Fibroblast of upper back skin (primary cell): ENCODE data around the gene BST2.

Experiments used
- DNase-seq: peaks from one replicate; pipeline ENCODE4 v3.0.0-alpha.2; 2013

Gene BST2

DNA sequence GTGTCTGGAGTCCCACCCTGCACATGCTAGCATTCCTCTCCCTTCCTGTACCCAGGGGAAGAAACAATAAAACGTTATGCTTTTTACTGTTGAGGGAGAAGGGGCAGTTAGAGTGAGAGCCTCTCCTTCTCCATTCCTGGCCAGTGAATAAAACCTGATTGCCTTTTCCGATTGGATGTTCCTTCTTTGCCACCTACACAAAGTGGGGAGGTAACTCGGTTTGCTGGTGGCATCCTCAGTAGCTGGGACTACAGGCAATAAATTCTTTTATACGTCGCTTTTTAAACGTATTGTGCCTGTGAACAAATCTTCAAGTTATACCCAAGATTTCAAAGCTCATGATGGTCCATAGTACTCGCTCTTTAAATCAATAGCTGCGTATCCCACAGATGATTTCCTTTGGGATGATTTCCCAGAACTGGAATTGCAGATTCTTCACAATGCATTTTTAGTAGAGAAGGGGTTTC, 13.8 kb upstream of the BST2 start:
- no peak for DNase-seq

DNA sequence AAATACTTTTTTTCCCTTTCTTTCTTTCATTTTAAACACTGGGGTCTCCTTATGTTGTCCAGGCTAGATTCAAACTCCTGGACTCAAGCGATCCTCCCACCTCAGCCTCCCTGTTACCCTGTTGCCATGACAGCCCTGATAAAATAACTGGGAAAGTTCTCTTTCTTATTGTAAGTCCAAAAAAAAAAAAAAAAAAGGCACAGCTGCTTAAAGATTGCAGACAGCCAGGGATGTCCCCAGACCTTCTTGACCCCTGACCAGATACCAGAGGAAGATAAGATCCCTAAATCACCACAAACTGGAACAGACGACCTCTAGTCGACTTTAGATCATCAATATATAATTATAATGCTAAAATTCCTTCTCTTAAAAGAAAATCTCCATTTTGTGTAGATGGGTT, 13.3 kb upstream of the BST2 start:
- DNase-seq: no peak

DNA sequence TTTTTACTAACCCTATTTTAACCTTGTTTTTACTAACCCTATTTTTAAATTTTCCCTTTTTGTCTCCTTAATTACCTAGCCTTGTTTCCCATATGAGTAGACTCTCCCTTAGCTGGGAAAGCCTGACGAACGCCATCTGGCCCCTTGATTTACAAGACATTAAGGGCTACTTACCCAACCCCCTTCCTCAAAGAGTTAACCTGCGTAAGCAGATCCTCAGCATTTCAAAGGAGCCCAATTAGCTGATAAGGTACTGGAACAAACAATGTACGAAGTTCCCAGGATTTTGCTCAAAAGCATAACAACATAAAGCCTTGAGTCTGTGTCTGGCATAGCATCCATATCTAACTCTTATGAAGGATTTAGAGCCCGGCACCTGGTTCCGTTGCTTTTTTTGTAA, 9.7 kb upstream of the BST2 start:
- DNase-seq: no peak

DNA sequence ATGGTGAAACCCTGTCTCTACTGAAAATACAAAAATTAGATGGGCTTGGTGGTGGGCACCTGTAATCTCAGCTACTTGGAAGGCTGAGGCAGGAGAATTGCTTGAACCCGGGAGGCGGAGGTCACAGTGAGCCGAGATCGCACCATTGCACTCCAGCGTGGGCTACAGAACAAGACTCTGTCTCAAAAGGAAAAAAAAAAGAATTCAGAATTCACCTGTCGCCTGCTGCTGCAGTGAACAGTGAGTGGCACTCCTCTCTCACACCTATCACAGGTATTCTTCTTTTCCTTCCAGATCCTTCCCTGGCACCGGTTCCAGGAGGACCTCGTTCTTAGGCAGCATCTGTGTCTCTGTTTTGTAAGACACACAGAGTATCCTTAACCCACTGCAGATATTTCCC, 8.7 kb upstream of the BST2 start:
- DNase-seq: no peak

DNA sequence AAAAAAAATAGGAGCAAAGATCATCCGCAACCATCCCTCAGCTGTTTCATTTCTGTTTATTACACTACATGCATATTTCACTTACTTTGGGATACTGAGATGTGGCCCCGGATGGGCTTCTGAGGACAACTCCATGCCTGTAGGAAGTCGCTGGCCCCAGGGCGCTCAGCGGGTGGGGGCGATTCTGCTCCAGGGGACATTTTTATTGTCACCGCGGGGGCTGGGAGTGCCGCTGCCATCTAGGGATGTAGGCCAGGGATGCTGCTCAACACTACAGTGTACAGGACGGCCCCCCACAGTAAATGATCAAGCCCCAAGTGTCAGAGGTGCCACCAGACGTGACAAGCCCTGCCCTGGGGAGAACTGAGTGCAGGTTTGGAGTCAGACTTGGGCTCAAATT, 6.4 kb upstream of the BST2 start:
- no peak for DNase-seq

DNA sequence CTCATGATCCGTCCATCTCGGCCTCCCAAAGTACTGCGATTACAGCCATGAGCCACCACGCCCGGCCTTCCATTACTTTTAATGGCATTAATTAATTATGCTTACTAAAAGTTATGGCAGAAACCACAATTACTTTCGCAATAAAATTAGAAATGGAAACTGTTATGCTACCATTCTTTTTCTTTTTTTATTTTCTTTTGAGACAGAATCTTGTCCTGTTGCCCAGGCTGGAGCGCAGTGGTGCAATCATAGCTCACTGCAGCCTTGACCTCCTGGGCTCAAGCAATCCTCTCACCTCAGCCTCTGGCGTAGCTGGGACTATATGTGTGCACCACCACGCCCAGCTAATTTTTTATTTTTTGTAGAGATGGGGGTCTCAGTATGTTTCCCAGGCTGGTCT, 4.6 kb upstream of the BST2 start:
- DNase-seq: no peak

DNA sequence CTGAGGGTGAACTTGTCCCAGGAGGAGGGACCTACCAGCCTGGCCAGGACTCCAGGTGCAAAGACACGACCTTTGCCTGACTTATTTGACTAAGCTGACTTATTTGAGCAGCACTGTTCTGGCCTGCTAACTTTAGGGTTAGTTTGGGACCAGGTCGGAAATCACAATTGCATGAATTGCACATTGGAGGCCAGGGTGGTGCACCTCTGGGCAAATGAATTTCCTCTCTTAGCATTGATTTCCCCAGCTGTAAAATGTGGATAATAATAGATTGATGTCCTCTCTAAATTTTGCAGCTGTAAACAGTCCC, 1.4 kb upstream of the BST2 start:
- no peak for DNase-seq

DNA sequence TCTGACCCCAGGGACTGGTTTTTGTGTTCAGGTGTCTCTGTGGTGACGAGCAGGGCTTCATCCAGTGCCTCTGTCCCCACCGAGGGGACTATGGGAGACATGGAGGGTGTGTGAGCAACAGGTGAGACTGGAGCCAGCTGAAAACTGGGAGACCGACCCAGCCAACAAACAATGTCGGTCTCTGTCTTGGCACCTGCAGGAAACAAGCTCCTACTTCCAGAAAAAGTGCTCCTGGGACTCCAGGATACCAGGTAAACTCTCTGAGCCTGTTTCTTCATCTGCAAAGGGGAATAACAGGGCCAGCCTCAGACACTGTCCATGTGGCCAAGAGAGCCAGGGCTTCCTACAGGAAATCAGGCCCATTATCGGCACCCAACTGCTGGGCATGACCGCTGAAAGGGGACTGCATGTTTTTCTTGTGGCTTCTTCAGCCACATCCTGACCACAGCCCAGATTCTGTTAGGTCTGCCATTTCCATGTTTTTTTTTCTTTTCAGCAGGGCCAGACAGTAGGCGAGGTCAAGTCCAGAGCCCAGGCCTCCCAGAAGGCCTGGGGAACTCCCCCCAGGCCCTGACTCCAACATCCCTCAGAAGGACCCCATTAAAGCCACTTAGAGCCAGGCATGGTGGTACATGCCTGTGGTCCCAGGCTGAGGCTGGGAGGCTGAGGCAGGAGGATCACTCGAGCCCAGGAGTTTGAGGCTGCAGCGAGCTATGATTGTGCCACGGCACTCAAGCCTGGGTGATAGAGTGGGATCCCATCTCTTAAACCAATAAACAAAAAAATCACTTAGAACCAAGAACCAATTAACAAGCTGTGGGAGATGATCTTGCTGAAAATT, 836 bp upstream of the BST2 start:
- no peak for DNase-seq

DNA sequence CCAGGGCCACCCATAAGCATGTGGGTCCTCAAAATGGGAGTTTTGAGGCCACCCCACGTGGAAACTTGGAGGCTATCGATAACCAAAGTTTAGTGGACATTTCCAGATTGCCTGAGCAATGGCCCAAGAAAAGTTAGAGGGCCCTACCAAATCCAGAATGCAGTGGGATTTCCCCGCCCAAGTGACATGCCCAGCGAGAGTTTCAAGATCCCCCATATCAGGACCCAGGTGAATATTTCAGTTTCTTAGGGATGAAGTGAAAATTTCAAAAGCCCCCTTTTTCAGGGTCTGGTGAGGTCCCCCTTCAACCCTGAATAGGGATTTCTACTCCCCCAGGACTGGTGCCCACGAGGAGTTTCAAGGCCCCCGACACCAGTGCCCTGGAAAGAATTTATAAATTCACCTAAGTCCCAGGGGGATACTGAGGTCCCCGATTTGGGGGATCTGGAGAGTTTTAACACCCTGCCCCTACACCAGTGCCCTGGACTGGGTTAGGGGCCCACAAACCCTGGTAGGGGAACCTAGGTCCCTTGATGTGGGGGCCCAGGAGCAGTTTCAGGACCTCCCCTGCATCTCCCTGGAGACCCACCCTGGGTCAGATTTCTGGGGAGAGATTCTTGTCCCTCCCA, 695 bp downstream of the BST2 start:
- DNase-seq: no peak

DNA sequence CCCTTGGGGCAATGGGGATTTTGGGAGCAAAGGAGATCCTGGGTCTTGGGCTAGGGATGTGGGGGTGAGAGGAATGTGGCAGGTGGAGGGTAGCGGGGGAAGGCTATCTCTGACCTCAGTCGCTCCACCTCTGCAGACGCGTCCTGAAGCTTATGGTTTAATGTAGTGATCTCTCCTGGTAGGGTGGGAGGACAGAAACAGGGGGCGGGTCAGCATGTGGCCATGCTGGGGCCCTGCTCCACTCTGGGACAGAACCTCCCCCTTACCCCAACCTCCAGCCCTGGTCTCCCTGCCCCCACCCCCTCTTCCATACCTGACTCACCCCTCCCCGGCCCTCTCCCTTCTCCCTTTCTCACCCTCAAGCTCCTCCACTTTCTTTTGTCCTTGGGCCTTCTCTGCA, 1.4 kb downstream of the BST2 start:
- no peak for DNase-seq

DNA sequence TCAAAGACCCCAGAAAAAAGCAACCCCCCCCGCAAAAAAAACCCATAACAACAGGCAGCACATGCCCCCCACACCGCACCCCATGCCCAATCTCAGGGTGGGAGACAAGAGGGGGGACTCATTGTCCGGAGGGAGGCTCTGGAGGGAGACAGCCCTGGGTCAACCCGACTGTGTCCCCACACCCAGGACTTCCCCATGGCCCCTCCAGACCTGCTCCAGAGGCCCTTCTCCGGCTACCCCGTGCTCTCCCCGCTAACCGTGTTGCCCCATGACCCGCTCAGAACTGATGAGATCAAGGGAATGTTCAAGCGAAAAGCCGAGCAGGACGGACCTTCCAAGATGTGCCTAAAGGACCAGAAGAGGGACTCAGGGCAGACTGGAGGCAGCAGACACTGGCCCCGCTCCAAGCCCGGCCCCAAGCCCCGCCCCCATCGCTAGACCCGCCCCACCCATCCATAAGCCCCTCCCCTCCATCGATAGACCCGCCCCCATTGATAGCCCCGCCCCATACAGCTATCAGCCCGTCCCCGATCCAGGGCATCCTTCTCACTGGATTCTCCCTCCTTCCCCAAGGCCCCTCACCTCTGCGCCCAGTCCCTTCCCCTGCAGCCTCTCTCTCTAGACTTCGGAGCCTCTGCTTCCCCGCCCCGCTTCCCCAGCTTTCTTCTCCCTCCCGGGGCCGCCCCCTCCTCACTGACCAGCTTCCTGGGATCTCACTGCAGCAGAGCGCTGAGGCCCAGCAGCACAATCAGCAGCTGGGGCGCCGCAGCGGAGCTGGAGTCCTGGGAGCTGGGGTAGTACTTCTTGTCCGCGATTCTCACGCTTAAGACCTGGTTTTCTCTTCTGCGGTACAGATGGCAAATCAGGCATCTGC, 2.2 kb downstream of the BST2 start:
- no peak for DNase-seq

DNA sequence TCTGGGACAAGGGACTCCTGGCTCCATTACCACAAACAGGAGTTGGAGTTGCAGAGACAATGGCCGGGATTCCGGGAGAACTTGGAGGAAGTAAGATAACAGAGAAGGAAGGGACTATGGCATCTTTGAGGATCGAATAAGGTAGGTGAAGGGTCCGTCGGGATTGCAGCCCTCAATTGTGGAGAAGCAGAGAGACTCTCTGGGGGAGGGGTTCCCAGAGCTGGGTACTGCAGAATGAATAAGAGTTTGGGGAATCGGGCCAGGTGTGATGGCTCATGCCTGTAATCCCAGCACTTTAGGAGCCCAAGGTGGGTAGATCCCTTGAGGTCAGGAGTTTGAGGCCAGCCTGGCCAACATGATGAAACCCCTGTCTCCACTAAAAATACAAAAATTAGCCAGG, 3.8 kb downstream of the BST2 start:
- no peak for DNase-seq

DNA sequence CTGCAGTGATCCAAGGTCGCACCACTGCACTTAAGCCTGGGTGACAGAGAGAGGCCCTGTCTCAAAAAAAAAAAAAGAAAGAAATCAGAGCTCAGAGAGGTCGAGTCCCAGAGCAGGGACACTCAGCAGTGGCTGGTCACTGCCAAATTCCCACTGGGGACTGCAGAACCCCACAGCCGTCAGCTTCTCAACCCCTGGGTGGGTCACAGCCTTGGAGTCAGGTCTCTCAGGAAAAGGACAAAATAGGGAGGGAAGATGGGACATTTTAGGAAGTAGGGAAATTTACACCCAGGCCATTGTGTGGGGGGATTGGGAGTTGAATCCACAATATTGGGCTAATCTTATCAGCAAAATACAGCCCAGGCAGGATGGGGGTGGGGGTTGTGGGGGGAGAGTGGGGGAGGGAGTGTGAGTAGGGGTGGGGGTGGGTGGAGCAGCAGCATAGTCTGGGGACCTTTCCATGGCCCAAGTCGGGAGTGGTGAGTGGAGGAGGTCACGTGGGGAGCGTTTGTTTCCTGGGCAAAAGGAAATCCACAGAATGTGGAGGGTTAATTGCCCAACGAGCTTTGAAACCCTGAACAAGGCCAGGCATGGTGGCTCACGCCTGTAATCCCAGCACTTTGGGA, 6.4 kb downstream of the BST2 start:
- DNase-seq: no peak

DNA sequence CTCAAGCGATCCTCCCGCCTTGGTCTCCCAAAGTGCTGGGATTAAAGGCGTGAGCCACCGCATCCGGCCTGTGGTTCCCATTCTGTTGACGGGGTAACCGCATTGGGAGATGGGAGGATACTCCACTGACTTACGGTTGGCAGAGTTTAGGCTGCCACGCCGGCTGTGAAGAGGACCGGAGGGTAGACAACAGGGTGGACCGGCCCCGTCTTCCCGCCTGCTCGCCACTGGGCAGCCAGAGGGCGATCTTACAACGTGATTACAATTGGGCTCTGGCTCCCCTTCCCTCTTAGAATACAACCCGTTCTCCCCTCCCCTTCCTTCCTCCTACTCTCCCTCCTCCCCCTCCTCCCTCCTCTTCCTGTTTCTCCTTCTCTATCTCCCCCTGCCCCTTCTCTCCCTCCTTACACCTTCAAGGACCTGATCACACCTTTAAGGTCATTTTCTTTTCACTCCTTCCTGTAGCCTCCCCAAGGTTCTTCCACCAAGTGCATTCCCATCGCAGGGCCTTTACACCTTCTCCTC, 10.5 kb downstream of the BST2 start:
- DNase-seq: peak; percentile 51

DNA sequence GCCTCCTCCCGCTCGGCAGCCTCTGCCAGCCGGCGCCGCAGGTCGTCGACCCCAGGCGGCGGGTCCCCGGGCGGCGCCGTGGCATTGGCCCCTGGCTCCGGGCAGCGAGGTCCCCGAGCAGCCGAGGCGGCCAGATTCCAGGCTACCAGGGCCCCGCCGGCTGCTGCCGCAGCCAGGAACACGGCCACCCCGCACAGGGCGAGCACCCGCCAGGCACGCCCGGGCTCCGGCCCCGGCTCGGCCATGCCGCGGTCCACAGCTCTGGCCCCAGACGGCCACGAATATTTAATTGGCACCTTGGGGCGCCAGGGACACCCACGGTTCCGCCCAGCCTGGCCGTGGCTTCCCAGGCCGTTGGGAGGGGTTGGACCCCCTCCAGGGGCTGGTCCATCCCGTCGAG, 11.5 kb downstream of the BST2 start, which contains the start of gene CCDC194:
TSS of gene CCDC194 (minus strand) at position 283 of the 400 bp plus-strand sequence. CDS start at position 245, 38 bp downstream.
- no peak for DNase-seq

DNA sequence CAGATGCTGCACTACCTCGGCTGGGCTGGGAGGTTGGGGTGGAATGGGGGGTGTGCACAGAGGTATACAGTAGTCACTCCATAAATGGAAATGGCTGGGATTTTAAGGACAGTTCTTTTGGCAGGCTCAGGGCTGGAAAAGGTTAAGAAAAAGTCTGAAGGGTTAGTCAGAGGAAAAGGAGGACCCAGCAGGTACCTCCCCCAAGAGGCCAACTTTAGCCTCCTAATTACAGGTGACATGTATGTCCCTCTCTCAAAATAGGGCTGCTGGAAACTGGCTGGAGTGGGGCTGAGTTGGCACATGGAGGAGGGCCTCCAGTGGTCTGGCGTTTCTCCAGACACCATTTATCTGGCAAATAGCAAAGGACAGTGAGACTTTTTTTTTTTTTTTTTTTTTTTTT, 12.4 kb downstream of the BST2 start:
- no peak for DNase-seq

DNA sequence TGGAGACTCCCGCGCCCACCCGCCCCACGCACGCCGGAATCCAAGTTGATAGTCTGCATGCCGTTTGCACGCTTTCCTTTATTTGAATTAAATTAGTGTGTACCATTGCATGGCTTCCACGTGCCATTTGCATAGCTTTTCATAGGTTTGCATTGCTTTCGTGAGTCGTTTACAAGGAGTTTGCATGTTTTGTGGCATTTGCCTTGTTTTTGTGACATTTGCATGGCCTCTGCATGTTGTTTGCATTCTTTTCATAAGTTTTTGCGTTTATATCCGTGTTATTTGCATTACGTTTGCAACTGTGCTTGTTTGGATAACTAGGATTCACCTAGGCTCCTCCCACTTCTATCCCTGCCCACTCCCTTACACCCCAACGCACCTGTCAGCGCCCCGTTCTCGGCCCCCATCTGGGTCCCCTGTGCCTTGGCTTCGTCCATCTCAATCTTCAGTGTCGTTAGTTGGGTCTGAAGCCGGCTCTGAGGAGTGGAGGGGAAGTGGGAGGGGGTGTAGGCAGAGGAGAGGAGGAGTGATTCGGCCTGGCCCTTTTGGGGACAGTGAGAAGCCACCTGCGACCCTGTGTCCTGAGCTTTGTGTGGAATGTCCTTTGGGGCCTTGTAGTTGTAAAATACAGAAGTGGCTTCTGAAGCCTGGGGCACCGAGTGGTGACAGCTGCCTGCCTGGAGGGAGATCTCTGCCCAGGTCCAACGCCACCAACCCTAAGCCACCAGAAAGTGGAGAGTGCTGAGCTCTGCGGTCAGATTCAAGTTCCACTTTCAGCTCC, 13.9 kb downstream of the BST2 start:
- no peak for DNase-seq

DNA sequence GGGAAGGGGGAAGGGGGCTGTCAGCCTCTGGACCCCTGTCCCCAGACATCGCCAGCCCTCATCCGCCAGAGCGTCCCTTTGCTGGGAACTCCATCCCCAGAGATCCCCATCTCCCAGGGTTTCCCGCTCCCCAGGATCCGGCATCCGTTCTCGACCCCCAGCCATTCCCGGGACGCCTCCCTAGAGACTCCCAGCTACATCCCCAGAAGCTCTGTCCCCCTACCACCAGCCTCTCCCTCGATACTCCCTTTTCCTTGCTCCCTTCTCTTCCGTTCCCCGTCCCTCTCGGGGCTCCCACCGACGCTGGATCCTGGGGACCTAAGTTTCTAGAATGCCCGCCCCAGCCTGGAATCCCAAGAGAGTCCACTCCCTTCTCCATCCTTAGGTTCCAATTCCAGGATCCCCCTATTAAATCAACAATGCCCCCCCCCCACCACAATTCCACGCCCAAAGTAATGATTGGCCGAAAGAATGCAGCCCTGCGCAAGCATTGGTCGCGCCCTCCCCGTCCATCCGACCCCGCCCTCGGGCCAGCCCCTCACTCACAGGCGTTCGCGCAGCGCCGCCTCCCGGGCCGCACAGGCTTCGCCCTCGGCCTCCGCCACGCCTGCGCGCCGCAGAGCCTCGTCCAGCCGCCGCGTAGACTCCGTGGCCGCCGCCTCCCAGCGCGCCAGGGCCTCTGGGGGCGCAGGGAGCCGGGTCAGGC, 14.6 kb downstream of the BST2 start:
- peak; percentile 90 for DNase-seq

DNA sequence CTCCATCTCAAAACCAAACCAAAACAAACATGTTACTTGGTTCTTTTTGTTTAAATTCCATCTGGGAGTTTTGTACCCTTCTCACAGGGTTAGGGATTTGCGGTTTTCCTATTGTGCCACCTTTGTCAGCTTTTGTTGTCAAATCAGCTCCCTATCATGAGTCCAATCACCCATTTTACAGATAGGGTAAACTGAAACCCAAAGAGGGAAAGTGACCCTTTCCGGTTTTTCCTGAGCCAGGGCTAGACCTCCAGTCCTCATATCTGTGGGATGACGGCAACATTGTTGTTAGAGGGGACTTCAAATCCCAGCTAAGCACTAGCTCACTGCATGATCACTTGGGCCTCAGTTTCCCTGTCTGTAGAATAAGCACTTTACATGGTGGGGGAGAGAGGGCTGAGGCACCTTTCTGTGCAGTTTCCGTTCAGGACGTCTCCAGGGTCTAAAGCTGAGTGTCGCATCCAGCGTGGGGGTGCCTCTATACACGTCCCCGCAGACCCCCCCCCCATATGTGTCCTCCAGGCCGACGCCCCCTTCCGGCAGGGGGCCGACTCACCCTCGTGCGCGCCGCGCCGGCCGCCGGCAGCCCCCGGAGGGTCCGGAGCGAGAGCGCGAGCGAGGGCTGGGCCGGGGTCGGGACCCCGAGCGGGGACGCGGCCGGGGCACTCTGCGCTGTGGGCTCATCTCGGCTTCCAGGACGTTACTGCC, 15.3 kb downstream of the BST2 start:
- DNase-seq: no peak

DNA sequence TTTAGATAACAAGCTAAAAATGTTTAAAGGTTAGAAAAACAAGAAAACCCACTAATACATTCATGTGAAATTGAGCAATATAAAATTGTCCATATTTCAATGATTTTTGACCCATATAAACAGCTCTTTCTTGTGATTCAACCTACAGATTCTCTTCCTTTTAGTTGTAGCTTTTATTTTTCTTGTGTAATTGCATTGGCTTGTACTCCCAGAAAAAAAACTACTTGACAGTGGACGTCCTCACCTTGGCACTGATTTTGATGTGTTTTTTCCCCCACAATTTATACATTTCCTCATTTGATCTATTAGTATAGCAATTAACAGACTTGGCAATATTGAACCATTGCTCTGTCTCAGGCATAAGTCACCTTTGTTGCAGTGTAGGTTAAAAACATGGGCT, 16.1 kb downstream of the BST2 start:
- DNase-seq: no peak
